Inferior parietal cortex (tissue), 1 donor: ENCODE results near the gene PTPRD.
"Not testable (repeated sequence)": the region's sequence is repeated elsewhere in the genome, so short reads cannot be mapped to it uniquely, and the experiment has no call there.

Experiments
- DNase-seq: peaks from one replicate; pipeline ENCODE4 v3.0.0-alpha.2; 2016; ENCODE audit errors: extremely low spot score

PTPRD gene

GRCh38 chr9:9499546-9499945, 1113.3 kb downstream of the PTPRD start:
- DNase-seq, result peak; percentile 13

- peak; percentile 32 for DNase-seq
Observed at GRCh38 chr9:9498846-9499245, 1114.0 kb downstream of the PTPRD start.

GRCh38 chr9:9498128-9498527, 1114.7 kb downstream of the PTPRD start:
- DNase-seq, result peak; percentile 16

GRCh38 chr9:9494336-9494735, 1118.5 kb downstream of the PTPRD start:
- no peak for DNase-seq

- DNase-seq, result no peak
Observed at GRCh38 chr9:9492506-9492905, 1120.3 kb downstream of the PTPRD start.

- no peak for DNase-seq
Observed at GRCh38 chr9:9489183-9489582, 1123.6 kb downstream of the PTPRD start.

- DNase-seq, result no peak
Observed at GRCh38 chr9:9483175-9483574, 1129.6 kb downstream of the PTPRD start.

- DNase-seq, result no peak
Observed at GRCh38 chr9:9478741-9479140, 1134.1 kb downstream of the PTPRD start.

- DNase-seq, result no peak
Observed at GRCh38 chr9:9469271-9469670, 1143.5 kb downstream of the PTPRD start.

GRCh38 chr9:9441874-9442273, 1170.9 kb downstream of the PTPRD start:
- DNase-seq, result not testable (repeated sequence)

- DNase-seq, result no peak
Observed at GRCh38 chr9:9437641-9438040, 1175.2 kb downstream of the PTPRD start.

GRCh38 chr9:9426454-9426853, 1186.3 kb downstream of the PTPRD start:
- not testable (repeated sequence) for DNase-seq

GRCh38 chr9:9412241-9412640, 1200.6 kb downstream of the PTPRD start:
- DNase-seq, result no peak

- no peak for DNase-seq
Observed at GRCh38 chr9:9410736-9411135, 1202.1 kb downstream of the PTPRD start.

GRCh38 chr9:9399982-9400381, 1212.8 kb downstream of the PTPRD start:
- no peak for DNase-seq

- DNase-seq, result peak; percentile 42
Observed at GRCh38 chr9:9396518-9396917, 1216.3 kb downstream of the PTPRD start.

GRCh38 chr9:9395539-9395938, 1217.3 kb downstream of the PTPRD start:
- no peak for DNase-seq

- DNase-seq, result no peak
Observed at GRCh38 chr9:9392755-9393154, 1220.0 kb downstream of the PTPRD start.

- no peak for DNase-seq
Observed at GRCh38 chr9:9389904-9390303, 1222.9 kb downstream of the PTPRD start.

- DNase-seq, result no peak
Observed at GRCh38 chr9:9387511-9388115, 1225.2 kb downstream of the PTPRD start.

GRCh38 chr9:9362332-9362731, 1250.5 kb downstream of the PTPRD start:
- DNase-seq, result no peak

- DNase-seq, result peak; percentile 53
Observed at GRCh38 chr9:9352877-9353481, 1259.8 kb downstream of the PTPRD start.

- peak; percentile 33 for DNase-seq
Observed at GRCh38 chr9:9341203-9341602, 1271.6 kb downstream of the PTPRD start.

- DNase-seq, result no peak
Observed at GRCh38 chr9:9337129-9337528, 1275.7 kb downstream of the PTPRD start.
